HG03432 (cell line): ENCODE measurements around the gene SRPRB.

Experiments
- ATAC-seq: cut with Tn5 transposase; IDR thresholded peaks from one replicate; pipeline ENCODE4 v1.9.1; 2021; ENCODE audit warnings: mild to moderate bottlenecking, moderate library complexity; ENCODE audit not compliant: unreplicated experiment

The SRPRB gene

DNA sequence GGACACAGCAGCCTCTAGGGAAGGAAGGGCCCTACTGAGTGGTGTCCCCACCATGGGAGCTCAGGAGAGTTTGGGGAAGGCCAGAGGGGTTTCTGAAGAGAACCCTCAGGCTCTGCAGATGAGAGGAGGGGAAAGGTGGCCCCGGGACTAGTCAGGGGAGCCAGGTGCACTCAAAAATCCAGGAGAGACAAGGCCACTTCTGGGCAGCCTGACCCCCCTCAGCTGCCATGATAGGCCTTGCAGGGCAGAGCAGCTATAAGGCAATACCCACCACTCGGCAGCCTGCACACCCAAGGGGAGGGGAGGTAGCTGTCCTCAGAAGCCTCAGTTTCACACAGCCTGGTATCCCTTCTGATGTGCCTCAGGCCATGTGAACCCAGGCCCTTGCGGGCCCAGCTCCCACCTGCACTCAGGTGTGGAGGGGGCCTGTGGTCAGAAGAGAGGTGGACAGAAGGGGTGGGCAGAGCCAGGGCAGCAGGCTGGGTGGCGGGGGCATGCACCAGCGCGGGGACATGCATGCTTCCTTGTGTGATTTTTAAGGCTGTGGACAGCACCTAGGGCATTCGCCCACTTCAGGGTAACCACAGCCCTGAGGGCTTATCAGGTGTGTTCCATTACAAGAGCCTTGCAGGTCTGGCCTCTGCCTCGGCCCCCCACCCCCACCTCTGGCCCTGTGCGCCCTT, 34.6 kb downstream of the SRPRB start:
- no peak for ATAC-seq

DNA sequence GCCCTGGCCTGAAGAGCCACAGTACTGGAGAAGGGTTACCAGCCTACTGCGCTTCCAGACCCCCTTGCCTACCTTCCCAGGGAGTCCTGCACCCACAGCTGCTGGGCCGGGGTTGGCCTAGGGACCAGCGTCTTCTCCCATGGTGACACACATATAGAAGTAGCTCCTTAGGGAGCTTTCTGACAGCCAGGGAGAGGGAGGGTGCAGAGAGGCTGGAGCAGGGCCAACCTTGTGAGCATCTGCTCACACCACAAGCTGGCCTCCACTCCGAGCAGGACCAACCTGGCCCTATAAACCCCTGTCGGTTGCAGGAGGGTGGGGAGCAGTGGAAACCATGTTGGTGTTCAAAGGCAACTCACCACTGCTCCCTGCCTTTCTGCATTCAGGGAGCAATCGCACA, 35.2 kb downstream of the SRPRB start:
- no peak for ATAC-seq

- no peak for ATAC-seq
These were observed 35.6 kb downstream of the SRPRB start for GRCh38 chr3:133841196-133841595.

DNA sequence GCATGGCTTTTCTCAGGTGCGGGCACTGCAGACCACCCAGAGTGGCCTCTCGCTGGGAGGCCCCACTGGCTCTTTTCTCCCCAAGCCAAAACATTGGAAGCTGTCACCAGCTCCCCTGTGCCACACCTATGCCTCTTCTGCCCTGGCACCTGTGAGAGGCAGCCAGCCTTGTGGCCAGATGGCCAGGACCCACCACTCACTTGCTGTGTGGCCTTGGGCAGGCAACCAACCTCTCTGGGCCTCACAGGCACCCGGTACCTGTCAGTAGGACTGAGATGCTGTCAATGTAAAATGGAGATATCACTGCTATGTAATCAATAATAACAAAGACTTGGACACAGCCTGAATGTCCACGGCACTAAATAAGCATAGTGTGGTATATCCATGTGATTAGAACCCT, 36.5 kb downstream of the SRPRB start:
- no peak for ATAC-seq

DNA sequence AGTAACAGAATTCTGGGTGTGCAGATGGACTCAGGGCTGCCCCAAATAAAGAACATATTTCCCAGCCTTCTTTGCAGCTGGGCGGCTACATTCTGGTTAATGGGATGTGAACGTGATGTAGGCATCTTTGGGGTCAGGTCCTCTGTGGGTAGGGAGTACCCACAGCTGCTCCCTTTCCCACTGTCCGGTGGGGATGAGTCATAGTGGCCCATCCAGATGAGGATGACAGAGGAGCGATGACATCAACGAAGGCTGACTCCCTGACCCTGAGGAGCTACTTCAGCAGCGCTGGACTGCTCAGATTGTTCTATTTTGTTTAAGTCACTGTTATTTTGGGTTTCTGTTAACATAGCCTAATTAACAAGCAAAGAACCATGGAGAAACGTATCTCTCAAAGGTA, 38.0 kb downstream of the SRPRB start:
- no peak for ATAC-seq

DNA sequence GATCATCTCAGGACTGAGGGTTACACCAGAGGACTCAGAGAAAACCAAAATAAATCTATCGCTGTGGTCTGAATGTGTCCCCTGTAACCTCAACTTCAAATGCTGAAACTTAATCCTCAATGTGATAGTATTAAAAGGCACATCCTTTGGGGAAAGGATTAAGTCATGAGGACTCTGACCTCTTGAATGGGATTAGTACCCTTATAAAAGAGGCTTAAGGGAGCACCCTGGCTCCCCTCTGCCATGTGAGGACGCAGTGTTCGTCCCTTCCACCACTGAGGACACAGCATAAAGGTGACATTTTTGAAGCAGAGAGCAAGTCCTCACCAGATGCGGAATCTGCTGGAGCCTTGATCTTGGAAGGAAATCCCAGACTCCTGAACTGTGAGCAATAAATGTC, 39.5 kb downstream of the SRPRB start:
- ATAC-seq, result no peak

DNA sequence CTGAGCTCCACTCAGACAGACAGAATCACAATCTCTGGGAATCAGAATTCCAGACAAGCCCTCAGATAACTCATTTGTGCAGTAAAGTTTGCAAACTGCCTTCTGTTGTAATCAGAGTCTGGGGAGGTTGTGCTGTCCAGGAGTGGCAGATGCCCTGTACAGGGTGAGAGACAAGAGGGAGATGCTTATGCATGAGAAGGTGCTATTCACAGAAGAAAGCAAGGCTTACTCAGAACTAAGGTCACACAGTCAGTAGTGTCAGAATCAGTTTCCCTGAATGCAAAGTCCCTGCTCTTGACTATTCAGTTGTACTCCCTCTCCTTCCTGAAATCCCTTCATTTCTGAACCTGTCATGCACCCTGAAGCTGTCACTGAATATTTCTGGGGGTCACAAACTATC, 43.7 kb downstream of the SRPRB start:
- ATAC-seq, result no peak

DNA sequence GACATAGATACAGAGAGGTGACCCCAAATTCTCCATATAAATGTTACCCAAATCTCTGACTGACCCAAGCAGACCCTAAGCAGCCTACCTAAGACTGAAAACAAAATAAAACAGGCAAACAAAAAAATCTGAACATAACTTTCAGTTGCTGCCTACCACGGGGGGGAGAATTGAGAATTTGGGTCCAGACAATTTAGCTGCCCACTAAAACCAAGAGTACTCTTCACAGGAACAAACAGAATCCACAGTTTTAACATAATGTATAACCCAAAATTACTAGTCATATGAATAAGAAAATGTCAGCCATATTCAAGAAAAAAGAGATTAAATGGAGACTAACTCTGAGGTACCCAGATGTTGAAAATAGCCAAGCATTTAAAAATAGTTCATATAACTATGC, 44.4 kb downstream of the SRPRB start:
- no peak for ATAC-seq

DNA sequence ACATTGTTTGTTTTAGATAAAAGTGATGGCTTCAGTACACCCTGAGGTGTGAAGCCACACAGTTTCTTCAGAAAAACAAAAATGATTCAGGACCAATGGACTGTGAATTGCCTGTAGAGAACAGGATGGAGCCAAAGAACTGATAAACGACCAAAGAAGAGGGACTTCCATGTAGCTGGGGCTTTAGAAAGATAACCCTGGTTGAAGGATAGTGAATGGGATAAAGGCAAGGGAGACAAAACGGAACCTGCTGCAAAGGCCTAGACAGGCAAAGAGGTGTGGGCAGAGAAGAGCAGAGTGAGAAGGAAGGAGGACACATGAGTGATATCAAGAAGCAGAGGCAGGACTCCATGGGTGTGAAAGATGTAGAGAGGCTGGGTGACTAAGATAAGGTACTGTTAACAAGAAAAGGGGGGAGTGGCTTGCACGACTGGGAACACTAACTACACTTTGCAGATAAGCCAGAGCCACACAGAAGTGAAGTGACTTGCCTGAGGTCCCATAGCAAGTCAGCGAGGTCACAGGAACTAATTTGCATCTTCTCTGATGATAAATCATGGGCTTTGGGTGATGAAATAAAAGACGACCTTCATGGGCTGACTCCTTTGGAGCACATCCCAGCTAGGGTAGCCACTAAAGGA, 45.8 kb downstream of the SRPRB start:
- peak; percentile 52 for ATAC-seq

GRCh38 chr3:133851931-133852330, 46.3 kb downstream of the SRPRB start:
- ATAC-seq, result no peak

GRCh38 chr3:133853063-133853924, 47.7 kb downstream of the SRPRB start:
- no peak for ATAC-seq

- no peak for ATAC-seq
These were observed 48.3 kb downstream of the SRPRB start for GRCh38 chr3:133853925-133854227.

GRCh38 chr3:133854264-133855001, 48.8 kb downstream of the SRPRB start:
- no peak for ATAC-seq

GRCh38 chr3:133855002-133855370, 49.4 kb downstream of the SRPRB start:
- ATAC-seq, result no peak

GRCh38 chr3:133855772-133856171, 50.2 kb downstream of the SRPRB start:
- ATAC-seq, result no peak

GRCh38 chr3:133856316-133856715, 50.7 kb downstream of the SRPRB start:
- no peak for ATAC-seq

GRCh38 chr3:133857767-133858166, 52.2 kb downstream of the SRPRB start:
- ATAC-seq, result no peak

DNA sequence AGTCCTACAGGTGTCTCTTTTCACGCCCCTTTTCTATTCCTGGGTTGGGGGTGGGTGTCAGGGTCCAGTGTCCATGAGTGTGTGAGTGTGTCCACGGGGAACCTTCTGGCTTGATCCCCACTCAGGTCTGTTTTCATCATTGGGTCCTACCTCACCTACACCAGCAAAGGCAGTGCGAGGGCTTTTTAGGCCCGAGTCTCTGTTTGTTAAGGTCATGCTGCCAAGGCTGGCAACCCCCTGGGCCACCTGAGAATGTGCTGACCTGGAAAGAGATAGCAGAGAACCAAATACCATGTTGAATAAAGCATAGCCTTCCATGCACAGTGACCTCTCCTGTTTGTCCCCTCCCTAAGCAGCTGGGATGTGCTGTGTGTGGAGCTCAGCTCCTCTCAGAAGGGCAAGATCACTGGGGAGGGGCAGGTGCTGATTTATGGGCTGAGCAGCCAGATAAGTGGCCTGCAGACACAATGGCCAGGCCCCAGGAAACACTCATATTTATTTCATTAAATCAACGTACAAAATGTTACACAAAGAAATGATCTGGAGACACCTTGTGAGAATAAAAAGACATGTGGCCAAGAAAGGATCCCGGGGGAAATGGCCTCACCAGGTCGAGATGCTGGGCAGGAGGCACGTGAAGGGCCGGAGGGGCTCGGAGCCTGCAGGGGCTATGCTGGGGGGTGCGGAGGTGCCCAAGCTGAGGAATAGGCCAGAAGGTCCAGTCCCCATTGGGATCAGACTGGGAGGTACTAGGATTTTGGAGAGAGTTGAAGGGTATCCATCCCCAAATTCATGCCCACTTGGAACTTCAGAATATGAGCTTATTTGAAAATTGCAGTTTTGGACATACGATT, 54.0 kb downstream of the SRPRB start:
- no peak for ATAC-seq

- no peak for ATAC-seq
These were observed 54.9 kb downstream of the SRPRB start for GRCh38 chr3:133860519-133860918.

- no peak for ATAC-seq
These were observed 56.5 kb downstream of the SRPRB start for GRCh38 chr3:133862161-133862560.

GRCh38 chr3:133863911-133864310, 58.3 kb downstream of the SRPRB start:
- no peak for ATAC-seq
